ENCODE data around the gene TAPBP.

DNA sequence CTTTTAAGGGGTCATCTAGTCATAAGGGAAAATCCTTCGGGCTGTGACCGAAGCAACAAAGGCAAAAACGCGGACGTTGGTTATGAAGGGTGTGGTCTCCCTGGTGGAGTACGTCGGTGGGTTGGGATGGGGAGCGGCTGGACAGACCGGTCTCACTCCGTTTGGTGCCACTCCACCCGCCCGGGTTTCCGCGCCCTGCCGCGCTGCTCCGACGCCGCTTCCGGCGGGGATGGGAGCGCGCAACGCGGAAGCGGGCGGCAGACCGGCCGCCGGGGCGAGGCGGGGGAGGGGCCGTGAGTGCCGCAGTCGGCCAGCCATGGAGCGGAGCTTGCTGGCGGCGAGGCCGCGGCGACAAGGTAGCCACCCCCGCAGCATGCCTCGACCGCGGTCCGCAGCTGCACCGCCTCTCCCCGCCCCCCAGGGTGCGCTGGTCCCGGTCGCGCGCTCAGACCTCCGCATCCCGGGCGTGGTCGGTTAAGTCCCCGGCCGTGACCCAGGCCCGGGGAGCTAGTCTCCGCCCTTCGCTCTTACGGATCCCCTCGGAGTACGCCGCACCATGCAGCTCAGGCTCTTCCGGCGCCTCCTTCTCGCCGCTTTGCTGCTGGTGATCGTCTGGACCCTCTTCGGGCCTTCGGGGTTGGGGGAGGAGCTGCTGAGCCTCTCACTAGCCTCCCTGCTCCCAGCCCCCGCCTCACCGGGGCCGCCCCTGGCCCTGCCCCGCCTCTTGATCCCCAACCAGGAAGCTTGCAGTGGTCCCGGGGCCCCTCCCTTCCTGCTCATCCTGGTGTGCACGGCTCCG is 36.8 kb downstream of the TAPBP start, which contains the start of gene B3GALT4:
- TF ChIP-seq POLR2A (conservative IDR thresholded peaks at IDR 0.05), result peak; percentile 87
- TF ChIP-seq L3MBTL2 (IDR thresholded peaks at IDR 0.05), result peak; percentile 91
- peak; percentile 48 for TF ChIP-seq PRPF4 (IDR thresholded peaks at IDR 0.05; ENCODE audit: insufficient read depth, low read depth, low read length, poor library complexity, severe bottlenecking)
- TF ChIP-seq ZNF354B (CRISPR knock-in tag; IDR thresholded peaks at IDR 0.05), result no peak
- TF ChIP-seq, protein P1, sequence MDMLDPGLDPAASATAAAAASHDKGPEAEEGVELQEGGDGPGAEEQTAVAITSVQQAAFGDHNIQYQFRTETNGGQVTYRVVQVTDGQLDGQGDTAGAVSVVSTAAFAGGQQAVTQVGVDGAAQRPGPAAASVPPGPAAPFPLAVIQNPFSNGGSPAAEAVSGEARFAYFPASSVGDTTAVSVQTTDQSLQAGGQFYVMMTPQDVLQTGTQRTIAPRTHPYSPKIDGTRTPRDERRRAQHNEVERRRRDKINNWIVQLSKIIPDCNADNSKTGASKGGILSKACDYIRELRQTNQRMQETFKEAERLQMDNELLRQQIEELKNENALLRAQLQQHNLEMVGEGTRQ (CRISPR knock-in tag; IDR thresholded peaks at IDR 0.05), result no peak
- TF ChIP-seq, protein P2, sequence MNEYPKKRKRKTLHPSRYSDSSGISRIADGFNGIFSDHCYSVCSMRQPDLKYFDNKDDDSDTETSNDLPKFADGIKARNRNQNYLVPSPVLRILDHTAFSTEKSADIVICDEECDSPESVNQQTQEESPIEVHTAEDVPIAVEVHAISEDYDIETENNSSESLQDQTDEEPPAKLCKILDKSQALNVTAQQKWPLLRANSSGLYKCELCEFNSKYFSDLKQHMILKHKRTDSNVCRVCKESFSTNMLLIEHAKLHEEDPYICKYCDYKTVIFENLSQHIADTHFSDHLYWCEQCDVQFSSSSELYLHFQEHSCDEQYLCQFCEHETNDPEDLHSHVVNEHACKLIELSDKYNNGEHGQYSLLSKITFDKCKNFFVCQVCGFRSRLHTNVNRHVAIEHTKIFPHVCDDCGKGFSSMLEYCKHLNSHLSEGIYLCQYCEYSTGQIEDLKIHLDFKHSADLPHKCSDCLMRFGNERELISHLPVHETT (CRISPR knock-in tag; conservative IDR thresholded peaks at IDR 0.05 in 1 of 2, IDR thresholded peaks at IDR 0.05 in 1 of 2), result peak in 1 of 2 experiments; percentile 99; a peak in 2 of 4 replicates
- TF ChIP-seq, protein P3, sequence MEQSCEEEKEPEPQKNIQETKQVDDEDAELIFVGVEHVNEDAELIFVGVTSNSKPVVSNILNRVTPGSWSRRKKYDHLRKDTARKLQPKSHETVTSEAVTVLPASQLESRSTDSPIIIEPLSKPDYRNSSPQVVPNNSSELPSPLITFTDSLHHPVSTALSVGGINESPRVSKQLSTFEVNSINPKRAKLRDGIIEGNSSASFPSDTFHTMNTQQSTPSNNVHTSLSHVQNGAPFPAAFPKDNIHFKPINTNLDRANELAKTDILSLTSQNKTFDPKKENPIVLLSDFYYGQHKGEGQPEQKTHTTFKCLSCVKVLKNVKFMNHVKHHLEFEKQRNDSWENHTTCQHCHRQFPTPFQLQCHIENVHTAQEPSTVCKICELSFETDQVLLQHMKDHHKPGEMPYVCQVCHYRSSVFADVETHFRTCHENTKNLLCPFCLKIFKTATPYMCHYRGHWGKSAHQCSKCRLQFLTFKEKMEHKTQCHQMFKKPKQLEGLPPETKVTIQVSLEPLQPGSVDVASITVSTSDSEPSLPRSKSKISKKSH (CRISPR knock-in tag; IDR thresholded peaks at IDR 0.05), result no peak
- peak; percentile 95 for TF ChIP-seq SMAD4 (CRISPR knock-in tag; conservative IDR thresholded peaks at IDR 0.05)
- TF ChIP-seq, protein P4, sequence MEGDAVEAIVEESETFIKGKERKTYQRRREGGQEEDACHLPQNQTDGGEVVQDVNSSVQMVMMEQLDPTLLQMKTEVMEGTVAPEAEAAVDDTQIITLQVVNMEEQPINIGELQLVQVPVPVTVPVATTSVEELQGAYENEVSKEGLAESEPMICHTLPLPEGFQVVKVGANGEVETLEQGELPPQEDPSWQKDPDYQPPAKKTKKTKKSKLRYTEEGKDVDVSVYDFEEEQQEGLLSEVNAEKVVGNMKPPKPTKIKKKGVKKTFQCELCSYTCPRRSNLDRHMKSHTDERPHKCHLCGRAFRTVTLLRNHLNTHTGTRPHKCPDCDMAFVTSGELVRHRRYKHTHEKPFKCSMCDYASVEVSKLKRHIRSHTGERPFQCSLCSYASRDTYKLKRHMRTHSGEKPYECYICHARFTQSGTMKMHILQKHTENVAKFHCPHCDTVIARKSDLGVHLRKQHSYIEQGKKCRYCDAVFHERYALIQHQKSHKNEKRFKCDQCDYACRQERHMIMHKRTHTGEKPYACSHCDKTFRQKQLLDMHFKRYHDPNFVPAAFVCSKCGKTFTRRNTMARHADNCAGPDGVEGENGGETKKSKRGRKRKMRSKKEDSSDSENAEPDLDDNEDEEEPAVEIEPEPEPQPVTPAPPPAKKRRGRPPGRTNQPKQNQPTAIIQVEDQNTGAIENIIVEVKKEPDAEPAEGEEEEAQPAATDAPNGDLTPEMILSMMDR (IDR thresholded peaks at IDR 0.05 in 2 of 3, conservative IDR thresholded peaks at IDR 0.05 in 1 of 3; ENCODE audit: insufficient read depth in 2 of 3, low read depth in 1 of 3, low read length in 3 of 3), result peak; percentile 77 to 92 (median 85)
- TF ChIP-seq BRCA1 (IDR thresholded peaks at IDR 0.05), result no peak
- 0 out of 2 replicates have a peak, but pooled peaks have one; percentile 79 for TF ChIP-seq BRCA1 (CRISPR knock-in tag; IDR thresholded peaks at IDR 0.05)
- TF ChIP-seq KAT7 (CRISPR knock-in tag; IDR thresholded peaks at IDR 0.05; ENCODE audit: borderline replicate concordance), result peak; percentile 95; the same call in 1 of the 2 replicates
- TF ChIP-seq SMC3 (conservative IDR thresholded peaks at IDR 0.05; ENCODE audit: insufficient read depth, low read depth, low read length), result peak; percentile 56

All from K562 (cell line).